CD8-positive, alpha-beta memory T cell (primary cell): ENCODE data around the gene AGMO. TPM values are rescaled to one million over a fixed set of nuclear protein-coding genes. Genes with fewer than 3 reads are reported as not detected.
"Not testable (repeated sequence)": the region's sequence is repeated elsewhere in the genome, so short reads cannot be mapped to it uniquely, and the experiment has no call there.

Experiments
- CTCF ChIA-PET: fragments of 350-600 bp; sonication (Branson Sonifier 250); formaldehyde crosslinking; loops from one replicate; lab custom pipeline; 2021; ENCODE audit warnings: antibody characterized with exemption; lab: Charles Lee
- POLR2A ChIA-PET: fragments of 350-600 bp; sonication (Branson Sonifier 250); formaldehyde crosslinking; loops from one replicate; lab custom pipeline; 2021; ENCODE audit warnings: antibody characterized with exemption; lab: Charles Lee
- DNase-seq, 5 donors: peaks; one replicate each; pipeline versions ENCODE4 v3.0.0 to v3.0.0-alpha.2; 2020 to 2022; ENCODE audit warnings: mixed read lengths in 1 of 5
- H3K27ac ChIP-seq: one replicate; pipeline ENCODE4 v1.7.0; 2013; ENCODE audit warnings: low read depth, mild to moderate bottlenecking, low read length, moderate library complexity
- H3K27me3 ChIP-seq: 2 replicates; pipeline ENCODE4 v1.7.0; 2013; ENCODE audit warnings: low read length, mild to moderate bottlenecking; ENCODE audit not compliant: insufficient read depth, poor library complexity, severe bottlenecking
- H3K36me3 ChIP-seq: 2 replicates; pipeline ENCODE4 v1.7.0; 2013; ENCODE audit warnings: mild to moderate bottlenecking, low read length, moderate library complexity; ENCODE audit not compliant: insufficient read depth
- H3K4me1 ChIP-seq: 2 replicates; pipeline ENCODE4 v1.7.0; 2013; ENCODE audit warnings: mild to moderate bottlenecking, low read length, moderate library complexity; ENCODE audit not compliant: insufficient read depth
- H3K4me3 ChIP-seq: 2 replicates; pipeline ENCODE4 v1.7.0; 2013; ENCODE audit warnings: mild to moderate bottlenecking, low read length
- H3K9me3 ChIP-seq: 2 replicates; pipeline ENCODE4 v1.7.0; 2013; ENCODE audit warnings: mild to moderate bottlenecking, low read length
- H3K27ac Mint-ChIP-seq, 8 donors: one replicate each; pipeline ENCODE4 v1.8.0; 2020 to 2021; ENCODE audit warnings: mixed read lengths in 8 of 8, mild to moderate bottlenecking in 6 of 8, inconsistent platforms in 3 of 8, moderate library complexity in 3 of 8
- H3K27me3 Mint-ChIP-seq, 2 donors: one replicate each; pipeline ENCODE4 v1.8.0; 2020 to 2021; ENCODE audit warnings: mixed read lengths in 2 of 2, mild to moderate bottlenecking in 1 of 2, moderate library complexity in 1 of 2
- H3K36me3 Mint-ChIP-seq, 3 donors: one replicate each; pipeline ENCODE4 v1.8.0; 2020 to 2021; ENCODE audit warnings: mixed read lengths in 3 of 3, inconsistent platforms in 1 of 3, mild to moderate bottlenecking in 1 of 3
- H3K4me1 Mint-ChIP-seq, 3 donors: one replicate each; pipeline ENCODE4 v1.8.0; 2020 to 2021; ENCODE audit warnings: mixed read lengths in 3 of 3, inconsistent platforms in 1 of 3, mild to moderate bottlenecking in 1 of 3
- H3K4me3 Mint-ChIP-seq, 7 donors: one replicate each; pipeline ENCODE4 v1.8.0; 2020 to 2021; ENCODE audit warnings: mixed read lengths in 7 of 7, mild to moderate bottlenecking in 6 of 7, moderate library complexity in 4 of 7, inconsistent platforms in 2 of 7
- H3K9me3 Mint-ChIP-seq, 5 donors: one replicate each; pipeline ENCODE4 v1.8.0; 2020 to 2022; ENCODE audit warnings: mixed read lengths in 5 of 5, mild to moderate bottlenecking in 3 of 5, moderate library complexity in 2 of 5, inconsistent platforms in 1 of 5
- polyA plus RNA-seq: library from polyadenylated mRNA; unstranded; fragments of 300-500 nt; fragmentation: Illumina TruSeq; gene quantifications from one replicate; pipeline ENCODE4 v1.2.3, GENCODE V29; 2021
- total RNA-seq, 2 experiments: library from RNA; stranded (reverse); gene quantifications; one replicate each; pipeline ENCODE4 v1.2.3, GENCODE V29; 2021

The AGMO gene
- total and polyA plus RNA-seq, 3 experiments from 2014 or later, result not detected

- CTCF ChIA-PET, result no interaction called here
- H3K27ac Mint-ChIP-seq, result no peak overlapping the region
- DNase-seq, result no peak
- H3K27me3 Mint-ChIP-seq, result no peaks in the 10 kb centered on the region
- Histone ChIP-seq H3K4me3 (no peak overlapping the region), H3K9me3 (no peaks in the 10 kb centered on the region), H3K4me1 (no peaks in the 10 kb centered on the region), H3K27me3 (no peaks in the 10 kb centered on the region), H3K27ac (no peak overlapping the region), H3K36me3 (no peaks in the 10 kb centered on the region)
- H3K4me1 Mint-ChIP-seq, result no peaks in the 10 kb centered on the region
- peaks cover 0 to 10% (median 4%) of the 10 kb centered on the region in 5 donors for H3K9me3 Mint-ChIP-seq
- POLR2A ChIA-PET, result no interaction called here
- H3K4me3 Mint-ChIP-seq, result no peak overlapping the region
- H3K36me3 Mint-ChIP-seq, result no peaks in the 10 kb centered on the region
These were observed 15.5 kb downstream of the AGMO start for GRCh38 chr7:15546272-15546792.

- H3K27me3 Mint-ChIP-seq, result no peaks in the 10 kb centered on the region
- no peaks in the 10 kb centered on the region for H3K36me3 Mint-ChIP-seq
- H3K9me3 Mint-ChIP-seq, result peaks cover 0 to 10% (median 6%) of the 10 kb centered on the region in 5 donors
- Histone ChIP-seq H3K36me3 (no peaks in the 10 kb centered on the region), H3K9me3 (no peaks in the 10 kb centered on the region), H3K27ac (no peak overlapping the region), H3K4me1 (no peaks in the 10 kb centered on the region), H3K4me3 (no peak overlapping the region), H3K27me3 (no peaks in the 10 kb centered on the region)
- H3K27ac Mint-ChIP-seq, result no peak overlapping the region
- ChIA-PET CTCF (no interaction called here), POLR2A (no interaction called here)
- no peaks in the 10 kb centered on the region for H3K4me1 Mint-ChIP-seq
- H3K4me3 Mint-ChIP-seq, result no peak overlapping the region
- DNase-seq, result no peak
These were observed 17.8 kb downstream of the AGMO start for GRCh38 chr7:15544050-15544449.

GRCh38 chr7:15543256-15543655, 18.6 kb downstream of the AGMO start:
- Mint-ChIP-seq H3K27me3 (no peaks in the 10 kb centered on the region), H3K27ac (no peak overlapping the region), H3K9me3 (peaks cover 0 to 12% (median 6%) of the 10 kb centered on the region in 5 donors), H3K4me1 (no peaks in the 10 kb centered on the region), H3K4me3 (no peak overlapping the region), H3K36me3 (no peaks in the 10 kb centered on the region)
- CTCF ChIA-PET, result no interaction called here
- Histone ChIP-seq H3K9me3 (no peaks in the 10 kb centered on the region), H3K27ac (no peak overlapping the region), H3K27me3 (no peaks in the 10 kb centered on the region), H3K4me1 (no peaks in the 10 kb centered on the region), H3K36me3 (no peaks in the 10 kb centered on the region), H3K4me3 (no peak overlapping the region)
- DNase-seq, result no peak
- POLR2A ChIA-PET, result no interaction called here

- peaks cover 0 to 8% (median 3%) of the 10 kb centered on the region in 5 donors for H3K9me3 Mint-ChIP-seq
- H3K27me3 ChIP-seq, result no peaks in the 10 kb centered on the region
- no peaks in the 10 kb centered on the region for H3K36me3 ChIP-seq
- H3K4me3 ChIP-seq, result no peak overlapping the region
- H3K4me1 Mint-ChIP-seq, result no peaks in the 10 kb centered on the region
- ChIA-PET POLR2A (no interaction called here), CTCF (no interaction called here)
- H3K27ac ChIP-seq, result no peak overlapping the region
- H3K27me3 Mint-ChIP-seq, result peaks cover 0 to 2% of the 10 kb centered on the region in 2 donors
- no peaks in the 10 kb centered on the region for H3K36me3 Mint-ChIP-seq
- H3K4me1 ChIP-seq, result no peaks in the 10 kb centered on the region
- no peak overlapping the region for H3K27ac Mint-ChIP-seq
- no peaks in the 10 kb centered on the region for H3K9me3 ChIP-seq
- no peak for DNase-seq
- no peak overlapping the region for H3K4me3 Mint-ChIP-seq
These were observed 34.2 kb downstream of the AGMO start for GRCh38 chr7:15527648-15528047.

- H3K9me3 Mint-ChIP-seq, result peaks cover under 1 to 12% (median 8%) of the 10 kb centered on the region in 5 donors
- Histone ChIP-seq H3K27me3 (no peaks in the 10 kb centered on the region), H3K27ac (no peak overlapping the region), H3K4me1 (no peaks in the 10 kb centered on the region), H3K9me3 (no peaks in the 10 kb centered on the region), H3K4me3 (no peak overlapping the region), H3K36me3 (no peaks in the 10 kb centered on the region)
- ChIA-PET CTCF (no interaction called here), POLR2A (no interaction called here)
- peaks cover 0 to 2% of the 10 kb centered on the region in 2 donors for H3K27me3 Mint-ChIP-seq
- H3K27ac Mint-ChIP-seq, result no peak overlapping the region
- no peaks in the 10 kb centered on the region for H3K4me1 Mint-ChIP-seq
- H3K4me3 Mint-ChIP-seq, result no peak overlapping the region
- H3K36me3 Mint-ChIP-seq, result no peaks in the 10 kb centered on the region
- DNase-seq, result no peak
These were observed 36.1 kb downstream of the AGMO start for GRCh38 chr7:15525652-15526263.

- peaks cover 7 to 20% (median 14%) of the 10 kb centered on the region in 5 donors for H3K9me3 Mint-ChIP-seq
- H3K4me1 Mint-ChIP-seq, result no peaks in the 10 kb centered on the region
- no peaks in the 10 kb centered on the region for H3K36me3 ChIP-seq
- peaks cover 0 to 2% of the 10 kb centered on the region in 2 donors for H3K27me3 Mint-ChIP-seq
- no peaks in the 10 kb centered on the region for H3K36me3 Mint-ChIP-seq
- H3K27ac Mint-ChIP-seq, result no peak overlapping the region
- no peak overlapping the region for H3K4me3 ChIP-seq
- no peak overlapping the region for H3K27ac ChIP-seq
- POLR2A ChIA-PET, result no interaction called here
- H3K9me3 ChIP-seq, result no peaks in the 10 kb centered on the region
- H3K4me3 Mint-ChIP-seq, result no peak overlapping the region
- H3K4me1 ChIP-seq, result no peaks in the 10 kb centered on the region
- no peaks in the 10 kb centered on the region for H3K27me3 ChIP-seq
- CTCF ChIA-PET, result no interaction called here
- no peak for DNase-seq
These were observed 37.7 kb downstream of the AGMO start for GRCh38 chr7:15524077-15524476.

GRCh38 chr7:15517865-15518264, 44.0 kb downstream of the AGMO start:
- not testable (repeated sequence) for H3K36me3 Mint-ChIP-seq

GRCh38 chr7:15515252-15515651, 46.6 kb downstream of the AGMO start:
- CTCF ChIA-PET, result no interaction called here
- Mint-ChIP-seq H3K27ac (no peak overlapping the region), H3K4me1 (no peaks in the 10 kb centered on the region), H3K27me3 (no peaks in the 10 kb centered on the region), H3K36me3 (no peaks in the 10 kb centered on the region), H3K9me3 (peaks cover 2 to 16% (median 7%) of the 10 kb centered on the region in 5 donors), H3K4me3 (no peak overlapping the region)
- H3K36me3 ChIP-seq, result no peaks in the 10 kb centered on the region
- H3K9me3 ChIP-seq, result no peaks in the 10 kb centered on the region
- no peak overlapping the region for H3K27ac ChIP-seq
- DNase-seq, result no peak
- H3K4me3 ChIP-seq, result no peak overlapping the region
- POLR2A ChIA-PET, result no interaction called here
- H3K4me1 ChIP-seq, result no peaks in the 10 kb centered on the region
- no peaks in the 10 kb centered on the region for H3K27me3 ChIP-seq

More at GRCh38 chr7:15517865-15518264, 44.0 kb downstream of the AGMO start:
- H3K27ac ChIP-seq, H3K4me1 Mint-ChIP-seq, H3K9me3 ChIP-seq, H3K4me1 ChIP-seq, H3K27ac Mint-ChIP-seq, H3K27me3 ChIP-seq, CTCF ChIA-PET, POLR2A ChIA-PET, H3K27me3 Mint-ChIP-seq, H3K4me3 ChIP-seq, H3K36me3 ChIP-seq, DNase-seq, H3K4me3 Mint-ChIP-seq: not testable (repeated sequence)
- peaks cover 7 to 20% (median 15%) of the 10 kb centered on the region in 5 donors for H3K9me3 Mint-ChIP-seq
